ENCODE measurements around the gene PAIP2. TPM values are rescaled to one million over a fixed set of nuclear protein-coding genes. Genes with fewer than 3 reads are reported as not detected.
A peak's percentile ranks its signal among the peaks of the same experiment; 100 is the strongest.

PAIP2 gene
- total RNA-seq, 1 experiment from 2014 or later, result 79.4 TPM

GRCh38 chr5:139335811-139336210 is 5.8 kb upstream of the PAIP2 start:
- DNase-seq (ENCODE audit: low read depth, low spot score) (no peak), ATAC-seq (0 out of 2 replicates have a peak, but pooled peaks have one; percentile 25)
- in situ Hi-C loops (cut with HindIII; ENCODE audit: low pct_unique_long_range_greater_than_20kb, low sequenced_read_pairs), result no loop called here
- CTCF ChIA-PET, result no interaction called here
- POLR2A ChIA-PET, result interaction anchor here (0.6 to 0.7 kb wide), 2 partner anchors 39 to 631 kb away, joined by 6 to 11 read pairs; no protein-coding TSS in a partner anchor
- TF ChIP-seq CTCF (IDR thresholded peaks at IDR 0.05) (no peak), SIN3A (IDR thresholded peaks at IDR 0.05; ENCODE audit: borderline replicate concordance, insufficient read depth, low read depth, low read length) (no peak), TCF7L2 (IDR thresholded peaks at IDR 0.05; ENCODE audit: low read depth, low read length) (no peak), REST (IDR thresholded peaks at IDR 0.05; ENCODE audit: insufficient read depth in 1 of 2, low read depth in 2 of 2, low read length in 1 of 2) (no peak), POLR2AphosphoS5 (IDR thresholded peaks at IDR 0.05; ENCODE audit: low read depth, low read length) (no peak)
- Histone ChIP-seq H3K4me3 (ENCODE audit: low read depth in 2 of 2, low read length in 2 of 2) (no peak overlapping the region), H3K36me3 (ENCODE audit: control insufficient read depth, insufficient read depth, low read length) (peaks cover 15% of the 10 kb centered on the region; the same call in 1 of the 2 replicates), H3K9me3 (ENCODE audit: control insufficient read depth, insufficient read depth, low read depth, low read length) (no peaks in the 10 kb centered on the region), H3K4me1 (ENCODE audit: control insufficient read depth, insufficient read depth, low read length) (0 out of 2 replicates have a peak, but pooled peaks cover under 1% of the 10 kb centered on the region), H3K27ac (ENCODE audit: low read length) (no peak overlapping the region), H3K27me3 (ENCODE audit: control insufficient read depth, insufficient read depth, low read length) (no peaks in the 10 kb centered on the region)
- no TSS peak for BruUV-seq (replicated peaks)
- intact Hi-C loops (cut with micrococcal nuclease; ENCODE audit: unreplicated experiment), result no loop called here

- POLR2A ChIA-PET, result interaction anchor here (1.1 kb wide), 1 partner anchor 46 kb away, joined by 3 read pairs; the partner anchor contains the start of gene MATR3
- DNase-seq (ENCODE audit: low read depth, low spot score), result no peak
- H3K9me3 ChIP-seq (ENCODE audit: control insufficient read depth, insufficient read depth, low read depth, low read length), result no peaks in the 10 kb centered on the region
- H3K27ac ChIP-seq (ENCODE audit: low read length), result no peak overlapping the region
- no peaks in the 10 kb centered on the region for H3K27me3 ChIP-seq (ENCODE audit: control insufficient read depth, insufficient read depth, low read length)
- H3K4me3 ChIP-seq (ENCODE audit: low read depth in 2 of 2, low read length in 2 of 2), result no peak overlapping the region
- intact Hi-C loops (cut with micrococcal nuclease; ENCODE audit: unreplicated experiment) (no loop called here), in situ Hi-C loops (cut with HindIII; ENCODE audit: low pct_unique_long_range_greater_than_20kb, low sequenced_read_pairs) (no loop called here)
- peaks cover 3% of the 10 kb centered on the region; the same call in 1 of the 2 replicates for H3K36me3 ChIP-seq (ENCODE audit: control insufficient read depth, insufficient read depth, low read length)
- ATAC-seq, result no peak
- CTCF ChIA-PET, result no interaction called here
- no peak for TF ChIP-seq TCF7L2 (IDR thresholded peaks at IDR 0.05; ENCODE audit: low read depth, low read length)
- TF ChIP-seq SIN3A (IDR thresholded peaks at IDR 0.05; ENCODE audit: borderline replicate concordance, insufficient read depth, low read depth, low read length), result no peak
- no peak for TF ChIP-seq POLR2AphosphoS5 (IDR thresholded peaks at IDR 0.05; ENCODE audit: low read depth, low read length)
- TF ChIP-seq REST (IDR thresholded peaks at IDR 0.05; ENCODE audit: insufficient read depth in 1 of 2, low read depth in 2 of 2, low read length in 1 of 2), result no peak
- TF ChIP-seq CTCF (IDR thresholded peaks at IDR 0.05), result no peak
- BruUV-seq (replicated peaks), result no TSS peak
- peaks cover 12% of the 10 kb centered on the region for H3K4me1 ChIP-seq (ENCODE audit: control insufficient read depth, insufficient read depth, low read length)
Observed at GRCh38 chr5:139340051-139340450, 1.6 kb upstream of the PAIP2 start.

All from Panc1 (cell line).